ENCODE results near the gene CDK5RAP2. TPM values are rescaled to one million over a fixed set of nuclear protein-coding genes. Genes with fewer than 3 reads are reported as not detected.

The CDK5RAP2 gene
- total and polyA plus RNA-seq, 2 experiments from 2014 or later = 52.6 to 77.0 TPM

DNA sequence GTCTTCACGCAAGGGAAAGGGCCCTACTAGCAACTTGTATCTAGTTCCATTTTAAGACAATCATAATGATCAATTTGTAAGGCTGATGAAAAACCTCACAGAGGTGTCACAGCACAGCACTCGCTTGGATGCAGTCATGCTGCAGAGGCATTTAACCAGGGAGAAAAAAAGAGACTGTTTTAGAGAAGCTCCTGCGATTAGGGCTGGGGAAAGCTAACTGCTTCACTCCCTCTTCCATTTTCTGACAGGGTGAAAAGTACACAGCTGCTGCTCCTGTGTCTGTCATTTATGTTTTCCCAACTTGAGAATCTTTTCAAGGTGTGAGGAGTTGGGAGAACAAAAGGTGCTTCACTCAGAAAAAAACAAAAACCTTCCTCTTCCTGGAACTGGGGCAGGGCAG, 106.4 kb downstream of the CDK5RAP2 start:
- Histone ChIP-seq H3K4me2 (ENCODE audit: unreplicated experiment) (peak overlapping the region; percentile 78), H3K27ac (no peak overlapping the region), H3K9ac (peak overlapping the region; percentile 16), H3K27me3 (replicated peaks; ENCODE audit: insufficient read depth) (no peaks in the 10 kb centered on the region), H3F3A (ENCODE audit: insufficient read depth) (peaks cover 40% of the 10 kb centered on the region), H2AFZ (no peak overlapping the region), H3K36me3 (ENCODE audit: low read depth) (peaks cover 8% of the 10 kb centered on the region; the same call in 1 of the 2 replicates), H3K4me3 (peak overlapping the region; percentile 64), H3K9me2 (ENCODE audit: insufficient read depth) (no peaks in the 10 kb centered on the region), H3K79me2 (ENCODE audit: insufficient read depth) (peaks cover 37% of the 10 kb centered on the region), H3K9me3 (ENCODE audit: low read depth) (no peaks in the 10 kb centered on the region), H4K20me1 (ENCODE audit: insufficient read depth) (no peaks in the 10 kb centered on the region), H3K4me1 (ENCODE audit: insufficient read depth) (peaks cover 55% of the 10 kb centered on the region)
- peak; percentile 9 for DNase-seq
- no peak for TF ChIP-seq EZH2 (IDR thresholded peaks at IDR 0.05; ENCODE audit: insufficient read depth, poor library complexity, severe bottlenecking)
- TF ChIP-seq EZH2phosphoT487 (IDR thresholded peaks at IDR 0.05; ENCODE audit: insufficient read depth, low read depth) = no peak
- WGBS, 2 experiments (ENCODE audit: low coverage in 1 of 2, low lambda C conversion rate in 2 of 2, missing lambda C conversion rate in 2 of 2) = 92 to 93% methylated on average over 3 of the region's 3 CpGs
- in situ Hi-C loops (cut with MboI) = no loop called here

- no peak overlapping the region for H3K9ac ChIP-seq
- peak; percentile 30 for DNase-seq
- peaks cover 27% of the 10 kb centered on the region for H3K4me1 ChIP-seq (ENCODE audit: insufficient read depth)
- H3F3A ChIP-seq (ENCODE audit: insufficient read depth) = no peaks in the 10 kb centered on the region
- no peaks in the 10 kb centered on the region for H3K27me3 ChIP-seq (replicated peaks; ENCODE audit: insufficient read depth)
- H3K4me3 ChIP-seq = no peak overlapping the region
- no peak overlapping the region for H3K4me2 ChIP-seq (ENCODE audit: unreplicated experiment)
- 47 to 58% methylated on average over 3 of the region's 3 CpGs for WGBS, 2 experiments (ENCODE audit: low coverage in 1 of 2, low lambda C conversion rate in 2 of 2, missing lambda C conversion rate in 2 of 2)
- in situ Hi-C loops (cut with MboI) = no loop called here
- H3K9me3 ChIP-seq (ENCODE audit: low read depth) = no peaks in the 10 kb centered on the region
- no peaks in the 10 kb centered on the region for H3K9me2 ChIP-seq (ENCODE audit: insufficient read depth)
- H4K20me1 ChIP-seq (ENCODE audit: insufficient read depth) = no peaks in the 10 kb centered on the region
- H3K27ac ChIP-seq = no peak overlapping the region
- H2AFZ ChIP-seq = no peak overlapping the region
- TF ChIP-seq EZH2phosphoT487 (IDR thresholded peaks at IDR 0.05; ENCODE audit: insufficient read depth, low read depth) = no peak
- no peak for TF ChIP-seq EZH2 (IDR thresholded peaks at IDR 0.05; ENCODE audit: insufficient read depth, poor library complexity, severe bottlenecking)
- H3K36me3 ChIP-seq (ENCODE audit: low read depth) = peaks cover 8% of the 10 kb centered on the region; the same call in 1 of the 2 replicates
- H3K79me2 ChIP-seq (ENCODE audit: insufficient read depth) = peaks cover 27% of the 10 kb centered on the region
Observed at GRCh38 chr9:120465685-120466407, 114.1 kb downstream of the CDK5RAP2 start.

GRCh38 chr9:120464887-120465421, 115.0 kb downstream of the CDK5RAP2 start:
- 90 to 92% methylated on average over 4 of the region's 4 CpGs for WGBS, 2 experiments (ENCODE audit: low coverage in 1 of 2, low lambda C conversion rate in 2 of 2, missing lambda C conversion rate in 2 of 2)
- H3K4me1 ChIP-seq (ENCODE audit: insufficient read depth) = peaks cover 27% of the 10 kb centered on the region

GRCh38 chr9:120464176-120464886, 115.6 kb downstream of the CDK5RAP2 start:
- H3K27ac ChIP-seq = no peak overlapping the region
- no peak overlapping the region for H3K4me2 ChIP-seq (ENCODE audit: unreplicated experiment)
- H3K9ac ChIP-seq = no peak overlapping the region
- in situ Hi-C loops (cut with MboI) = no loop called here
- no peaks in the 10 kb centered on the region for H3F3A ChIP-seq (ENCODE audit: insufficient read depth)
- H3K27me3 ChIP-seq (replicated peaks; ENCODE audit: insufficient read depth) = no peaks in the 10 kb centered on the region
- H3K79me2 ChIP-seq (ENCODE audit: insufficient read depth) = peaks cover 22% of the 10 kb centered on the region
- 53 to 61% methylated on average over 6 of the region's 6 CpGs for WGBS, 2 experiments (ENCODE audit: low coverage in 1 of 2, low lambda C conversion rate in 2 of 2, missing lambda C conversion rate in 2 of 2)
- TF ChIP-seq EZH2phosphoT487 (IDR thresholded peaks at IDR 0.05; ENCODE audit: insufficient read depth, low read depth) = no peak
- TF ChIP-seq EZH2 (IDR thresholded peaks at IDR 0.05; ENCODE audit: insufficient read depth, poor library complexity, severe bottlenecking) = no peak
- H2AFZ ChIP-seq = no peak overlapping the region
- H3K9me2 ChIP-seq (ENCODE audit: insufficient read depth) = no peaks in the 10 kb centered on the region
- H3K36me3 ChIP-seq (ENCODE audit: low read depth) = no peaks in the 10 kb centered on the region; the same call in 1 of the 2 replicates
- H3K4me3 ChIP-seq = no peak overlapping the region
- H3K4me1 ChIP-seq (ENCODE audit: insufficient read depth) = peaks cover 27% of the 10 kb centered on the region
- H3K9me3 ChIP-seq (ENCODE audit: low read depth) = no peaks in the 10 kb centered on the region
- peak; percentile 30 for DNase-seq
- H4K20me1 ChIP-seq (ENCODE audit: insufficient read depth) = no peaks in the 10 kb centered on the region

More at GRCh38 chr9:120464887-120465421, 115.0 kb downstream of the CDK5RAP2 start:
- no peaks in the 10 kb centered on the region for H3K9me2 ChIP-seq (ENCODE audit: insufficient read depth)
- no peaks in the 10 kb centered on the region for H3K27me3 ChIP-seq (replicated peaks; ENCODE audit: insufficient read depth)
- H2AFZ ChIP-seq = no peak overlapping the region
- H3K36me3 ChIP-seq (ENCODE audit: low read depth) = peaks cover 3% of the 10 kb centered on the region; the same call in 1 of the 2 replicates
- H3K9ac ChIP-seq = no peak overlapping the region
- H3K9me3 ChIP-seq (ENCODE audit: low read depth) = no peaks in the 10 kb centered on the region
- no peak for TF ChIP-seq EZH2 (IDR thresholded peaks at IDR 0.05; ENCODE audit: insufficient read depth, poor library complexity, severe bottlenecking)
- no peak for TF ChIP-seq EZH2phosphoT487 (IDR thresholded peaks at IDR 0.05; ENCODE audit: insufficient read depth, low read depth)
- H3K4me2 ChIP-seq (ENCODE audit: unreplicated experiment) = no peak overlapping the region
- H3K79me2 ChIP-seq (ENCODE audit: insufficient read depth) = peaks cover 27% of the 10 kb centered on the region
- H3F3A ChIP-seq (ENCODE audit: insufficient read depth) = no peaks in the 10 kb centered on the region
- in situ Hi-C loops (cut with MboI) = no loop called here
- H4K20me1 ChIP-seq (ENCODE audit: insufficient read depth) = no peaks in the 10 kb centered on the region
- DNase-seq = no peak
- no peak overlapping the region for H3K4me3 ChIP-seq
- no peak overlapping the region for H3K27ac ChIP-seq
